Stimulated activated CD8-positive, alpha-beta memory T cell treated with anti-CD3 and anti-CD28 coated beads, Interleukin-7, amount 100 ng/mL, for 24 hours (primary cell): Measurements from ENCODE around the gene PARN.

Experiments used
- DNase-seq: peaks from one replicate; pipeline ENCODE4 v3.0.0-alpha.2; 2020; ENCODE audit warnings: low read depth

The PARN gene

GRCh38 chr16:14499110-14499509, 130.9 kb downstream of the PARN start:
- no peak for DNase-seq

- DNase-seq = no peak
Observed at GRCh38 chr16:14497245-14498082, 132.6 kb downstream of the PARN start.

- no peak for DNase-seq
Observed at GRCh38 chr16:14496786-14497185, 133.3 kb downstream of the PARN start.

DNA sequence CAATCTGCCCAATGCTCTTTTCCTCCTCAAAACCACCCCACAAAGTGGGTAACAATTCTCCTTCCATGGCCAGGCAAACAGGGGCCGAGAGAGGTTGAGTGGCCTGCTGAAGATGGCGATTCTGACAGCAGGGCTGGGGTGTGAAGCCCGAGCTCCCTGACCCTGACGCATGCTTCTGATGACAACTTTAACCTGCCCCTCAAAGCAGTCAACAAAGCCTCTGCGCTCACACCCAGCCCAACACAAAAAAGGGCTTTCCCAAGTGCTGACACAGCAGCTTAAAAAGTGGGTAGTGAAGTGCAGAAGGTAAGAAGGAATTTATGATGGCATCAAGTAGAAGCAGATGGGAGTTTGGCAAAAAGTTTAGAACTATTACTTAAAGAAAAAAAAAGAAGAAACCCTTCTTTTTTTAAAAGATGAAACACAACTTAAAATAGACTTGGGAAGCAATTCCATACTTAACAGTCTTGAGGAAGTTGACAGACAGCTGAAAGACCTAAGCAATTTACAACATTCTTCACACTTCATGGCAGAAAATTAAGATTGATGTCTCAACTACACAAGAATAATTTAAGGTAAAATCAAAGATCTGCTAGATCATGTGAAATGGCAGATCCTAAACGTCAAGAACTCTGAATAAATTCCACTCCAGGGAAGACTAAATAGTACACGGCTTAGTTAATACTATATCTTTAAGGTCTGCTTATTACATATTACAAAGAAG, 133.9 kb downstream of the PARN start:
- DNase-seq = no peak

DNA sequence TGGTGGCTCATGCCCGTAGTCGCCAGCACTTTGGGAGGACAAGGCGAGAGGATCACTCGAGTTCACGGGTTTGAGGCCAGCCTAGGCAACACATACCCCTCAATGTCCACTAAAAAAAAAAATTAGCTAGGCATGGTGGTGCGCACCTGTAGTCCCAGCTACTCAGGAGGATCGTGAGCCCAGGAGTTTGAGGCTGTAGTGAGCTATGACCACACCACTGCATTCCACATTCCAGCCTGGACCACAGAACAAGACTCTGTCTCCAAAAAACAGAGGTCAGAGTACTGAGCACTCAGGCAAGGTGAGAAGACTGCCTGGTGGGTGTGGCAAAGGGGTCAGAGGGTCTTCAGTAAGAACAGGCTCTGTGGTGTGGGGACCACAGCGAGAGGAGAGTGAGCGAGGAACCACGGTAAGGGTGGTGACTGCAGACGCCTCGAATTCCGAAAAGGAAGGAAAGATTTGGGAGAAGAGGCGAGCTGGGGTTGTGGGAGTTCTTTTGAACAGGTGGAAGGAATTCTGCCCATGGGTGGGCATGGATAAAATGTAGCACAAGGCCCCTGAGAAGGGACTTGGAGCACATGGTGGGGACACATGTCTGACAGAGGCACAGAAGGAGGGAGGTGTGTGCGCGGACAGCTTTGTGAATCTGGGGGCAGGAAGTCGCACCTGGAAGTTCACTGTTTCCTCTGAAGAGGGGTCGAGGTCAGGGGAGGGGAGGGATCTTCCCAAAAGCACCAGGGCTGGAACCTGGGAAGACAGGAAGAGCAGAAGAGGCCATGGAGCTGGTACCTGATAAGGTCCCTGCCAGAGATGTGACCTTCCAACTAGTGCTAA, 134.6 kb downstream of the PARN start:
- DNase-seq = no peak

DNA sequence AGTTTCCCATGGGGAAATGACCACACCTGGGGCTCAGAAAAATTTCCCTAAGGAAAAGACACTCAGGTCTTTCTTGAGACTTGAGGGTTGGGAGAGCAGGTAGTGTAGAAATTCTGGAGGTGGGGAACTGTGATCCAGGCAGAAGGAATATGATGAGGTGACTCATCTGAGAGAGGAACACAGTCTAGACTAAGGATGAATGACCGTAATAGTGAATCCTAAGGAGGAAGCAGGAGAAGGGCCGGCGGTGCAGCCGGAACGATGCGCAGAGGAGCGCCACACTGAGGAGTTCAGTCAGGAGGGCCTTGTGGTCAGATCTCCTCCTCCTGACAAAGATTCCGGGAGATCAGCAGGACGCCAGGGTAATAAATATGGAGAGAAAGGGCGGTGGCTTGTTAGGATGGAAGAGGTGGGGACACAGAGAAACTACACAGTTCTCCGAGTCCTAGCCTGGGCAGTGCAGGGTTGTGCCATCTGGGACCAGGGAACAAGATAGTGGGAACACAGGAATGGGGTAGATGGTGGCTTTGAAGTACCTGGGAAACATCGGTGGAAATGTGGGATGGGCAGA, 135.6 kb downstream of the PARN start:
- DNase-seq = no peak

DNA sequence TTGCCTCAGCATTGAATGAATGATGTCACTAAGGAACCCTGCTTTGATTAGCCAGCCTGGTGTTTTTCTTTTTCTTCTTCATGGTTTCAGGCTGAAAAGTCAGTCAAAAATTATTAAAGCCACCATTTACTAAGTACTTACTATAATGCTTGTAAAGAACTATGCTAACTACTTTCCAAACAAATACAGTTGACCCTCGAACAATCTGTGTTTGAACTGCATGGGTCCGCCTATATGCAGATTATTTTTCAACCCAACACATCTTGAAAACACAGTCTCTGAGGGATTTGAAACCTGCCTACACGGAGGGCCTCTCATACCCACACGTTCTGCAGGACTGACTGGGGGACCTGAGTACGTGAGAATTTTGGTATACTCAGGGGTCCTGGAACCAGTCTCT, 136.3 kb downstream of the PARN start:
- no peak for DNase-seq

DNA sequence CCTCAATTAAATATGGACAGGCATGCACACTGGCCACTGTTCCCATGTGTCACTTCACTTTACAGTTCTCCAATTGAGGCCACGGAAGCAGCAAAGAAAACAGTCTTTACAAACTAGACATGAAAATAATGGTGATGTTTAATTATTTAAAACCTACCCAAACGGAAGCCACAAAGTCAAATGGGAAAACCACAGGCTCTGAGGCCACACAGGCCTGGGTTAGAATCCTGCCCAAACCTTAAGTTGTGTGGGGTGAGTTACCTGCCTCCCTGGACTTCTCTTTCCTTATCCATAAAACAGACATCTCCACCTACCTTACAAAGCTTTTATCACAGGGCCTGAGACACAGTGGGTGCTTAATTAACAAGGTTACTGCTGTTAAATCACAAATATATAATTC, 137.4 kb downstream of the PARN start:
- no peak for DNase-seq

DNA sequence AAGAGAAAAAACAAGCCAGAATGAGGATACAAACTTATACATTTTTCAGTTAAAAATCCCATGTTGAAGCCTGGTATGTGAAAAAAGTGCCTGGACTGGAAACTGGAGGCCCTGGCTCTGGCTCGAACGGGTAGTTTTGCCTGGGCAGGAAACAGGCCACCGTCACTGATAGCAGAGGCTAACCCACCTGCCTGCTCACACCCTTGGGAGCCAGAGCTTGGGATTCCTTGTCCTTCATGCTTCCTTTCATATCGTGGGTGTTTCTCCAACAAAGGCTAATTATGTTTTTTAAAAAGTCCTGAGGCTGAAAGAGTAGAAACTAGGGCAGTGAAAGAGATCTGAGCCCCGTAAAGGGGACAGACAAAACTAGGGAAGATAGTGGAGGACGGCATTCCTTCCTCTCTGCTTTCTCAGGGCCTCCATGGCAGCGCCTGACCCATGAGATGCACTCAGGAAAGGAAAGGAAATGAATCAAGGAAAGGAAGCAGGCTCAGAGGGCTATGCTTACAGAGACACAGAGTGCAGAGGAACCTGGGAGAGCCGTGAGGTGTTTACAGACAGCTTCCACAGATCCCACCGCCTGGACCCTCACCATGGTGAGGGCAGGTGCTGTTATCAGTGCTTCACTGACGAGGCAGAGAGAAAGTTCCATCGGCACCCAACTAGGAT, 138.1 kb downstream of the PARN start:
- no peak for DNase-seq

- no peak for DNase-seq
Observed at GRCh38 chr16:14490235-14490634, 139.8 kb downstream of the PARN start.

GRCh38 chr16:14489460-14489859, 140.6 kb downstream of the PARN start:
- no peak for DNase-seq

DNA sequence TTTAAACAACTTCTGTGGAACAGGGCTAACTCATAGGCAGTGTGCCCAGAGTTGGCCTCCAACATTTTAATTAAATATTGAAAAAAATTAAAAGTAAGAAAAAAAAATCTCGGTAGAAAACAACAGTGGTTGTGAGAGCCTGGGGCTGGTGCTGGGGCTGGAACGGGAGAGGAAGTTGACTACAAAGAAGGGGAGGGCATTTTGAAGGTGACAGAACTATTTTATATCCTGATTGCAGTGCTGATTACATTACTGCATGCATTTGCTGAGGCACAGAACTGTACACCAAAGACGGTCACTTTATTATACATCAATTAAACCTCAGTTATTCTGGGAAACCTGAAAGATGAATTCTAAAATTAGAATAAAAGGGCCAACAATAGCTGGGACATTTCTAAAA, 142.5 kb downstream of the PARN start:
- DNase-seq = no peak

GRCh38 chr16:14486520-14487303, 143.3 kb downstream of the PARN start:
- DNase-seq = no peak

GRCh38 chr16:14485811-14486519, 144.1 kb downstream of the PARN start:
- no peak for DNase-seq

GRCh38 chr16:14485121-14485551, 144.9 kb downstream of the PARN start:
- DNase-seq = no peak

DNA sequence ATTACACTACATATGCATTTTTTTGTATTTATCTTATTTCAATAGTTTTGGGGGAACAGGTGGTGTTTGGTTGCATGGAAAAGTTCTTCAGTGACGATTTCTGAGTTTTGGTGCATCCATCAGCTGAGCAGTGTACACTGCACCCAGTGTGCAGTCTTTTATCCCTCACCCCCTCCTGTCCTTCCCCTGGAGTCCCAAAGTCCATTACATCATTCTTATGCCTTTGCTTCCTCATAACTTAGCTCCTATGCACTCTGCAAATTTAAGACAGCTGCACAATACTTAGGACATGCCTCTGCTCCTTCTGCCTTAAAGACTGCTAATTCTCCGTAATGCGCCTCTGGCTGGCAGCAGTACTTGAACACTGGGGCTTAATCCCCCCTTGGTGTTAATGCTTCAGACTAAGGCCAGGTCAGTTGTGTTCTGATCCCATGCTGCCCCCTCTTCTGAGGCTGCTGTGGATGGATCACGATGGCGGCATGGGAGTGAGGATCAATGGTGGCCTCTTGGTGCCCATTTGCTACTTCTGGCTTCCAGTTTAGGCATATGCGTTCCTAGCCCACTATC, 146.2 kb downstream of the PARN start:
- no peak for DNase-seq

DNA sequence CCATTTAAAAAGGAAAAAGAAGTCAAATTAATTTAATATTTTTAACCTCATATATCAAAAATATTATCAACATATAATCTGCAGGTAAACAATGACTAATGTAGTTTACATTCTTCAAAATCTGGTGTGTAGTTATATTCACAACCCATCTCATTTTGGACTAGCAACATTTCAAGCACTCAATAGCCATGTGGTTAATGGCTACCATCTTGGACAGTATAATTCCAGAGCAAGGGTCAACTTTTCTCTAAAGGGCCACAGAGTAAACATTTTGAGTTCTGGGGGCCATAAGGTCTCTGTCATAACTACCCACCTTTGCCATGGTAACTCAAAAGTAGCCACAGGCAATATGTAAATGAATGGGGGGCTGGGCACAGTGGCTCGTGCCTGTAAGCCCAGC, 153.9 kb downstream of the PARN start:
- no peak for DNase-seq

GRCh38 chr16:14475370-14476139, 154.5 kb downstream of the PARN start:
- DNase-seq = no peak

DNA sequence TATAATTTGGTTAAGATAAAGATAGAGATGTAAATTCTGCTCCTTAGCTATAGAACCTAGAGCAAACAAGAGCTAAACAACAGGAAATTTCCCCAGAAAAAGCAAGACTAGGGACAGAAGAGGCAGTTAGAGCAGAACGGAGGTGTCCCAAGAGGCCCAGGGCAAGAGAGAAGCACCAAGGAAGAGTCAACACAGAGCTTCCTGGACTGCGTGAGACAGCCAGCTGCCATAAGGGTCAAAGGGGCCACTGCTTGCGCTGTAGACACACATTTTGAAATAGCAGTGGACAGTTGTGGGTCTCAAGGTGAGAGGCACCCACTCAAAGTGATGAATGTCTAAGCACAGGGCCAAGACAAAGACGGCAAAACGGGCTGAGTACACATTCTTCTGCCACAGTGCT, 156.6 kb downstream of the PARN start:
- no peak for DNase-seq
